ENCODE data around the gene ANO2. TPM values are rescaled to one million over a fixed set of nuclear protein-coding genes. Genes with fewer than 3 reads are reported as not detected.

ANO2 gene
- total RNA-seq, 1 donor from 2014 or later = 1.9 TPM

DNA sequence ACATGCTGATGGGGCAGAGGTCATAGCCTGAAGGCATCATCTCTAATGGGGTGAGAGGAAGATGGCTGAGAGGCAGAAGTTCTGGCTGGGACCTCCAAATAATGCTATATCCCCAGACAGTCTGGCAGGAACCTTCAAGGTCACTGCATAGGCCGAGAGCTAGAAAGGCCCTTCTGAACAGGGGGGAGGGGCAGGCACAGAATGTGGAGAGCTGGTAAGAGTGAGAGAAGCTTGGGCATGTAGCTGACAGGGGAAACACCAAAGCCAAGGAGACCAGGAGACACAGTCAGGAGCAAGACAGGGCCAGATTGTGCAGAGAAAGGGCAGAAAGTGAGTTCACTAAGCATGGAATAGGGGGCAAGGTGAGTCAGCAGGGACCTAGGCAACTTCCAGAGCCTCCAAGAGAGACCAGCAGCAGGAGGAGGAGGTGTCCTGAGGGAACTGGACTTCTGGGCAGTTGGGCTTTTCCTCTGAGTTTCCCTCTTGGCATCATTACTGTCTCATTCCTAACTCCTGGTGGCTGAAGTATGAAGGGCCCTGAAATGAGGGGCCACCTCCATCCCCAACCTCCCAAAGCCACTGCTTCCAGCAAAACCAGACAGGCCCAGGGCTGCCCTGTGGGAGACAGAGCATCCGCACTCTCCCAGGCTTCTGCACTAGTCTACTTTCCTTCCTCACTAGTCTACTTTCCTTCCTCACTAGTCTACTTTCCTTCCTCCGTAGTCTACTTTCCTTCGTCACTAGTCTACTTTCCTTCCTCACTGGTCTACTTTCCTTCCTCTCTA is 17.1 kb downstream of the ANO2 start:
- peaks cover 29% of the 10 kb centered on the region for H3K27me3 Mint-ChIP-seq (ENCODE audit: low read depth)
- no peak for DNase-seq (ENCODE audit: low read depth, low spot score)

GRCh38 chr12:5925646-5926045 is 19.4 kb downstream of the ANO2 start:
- H3K4me3 Mint-ChIP-seq = no peak overlapping the region
- H3K27me3 Mint-ChIP-seq (ENCODE audit: low read depth) = peaks cover 19% of the 10 kb centered on the region
- peaks cover 4% of the 10 kb centered on the region for H3K4me1 Mint-ChIP-seq
- H3K9me3 Mint-ChIP-seq = no peaks in the 10 kb centered on the region
- no peak for DNase-seq (ENCODE audit: low read depth, low spot score)
- H3K27ac Mint-ChIP-seq (ENCODE audit: unreplicated experiment) = no peak overlapping the region
- TF ChIP-seq, protein P1, sequence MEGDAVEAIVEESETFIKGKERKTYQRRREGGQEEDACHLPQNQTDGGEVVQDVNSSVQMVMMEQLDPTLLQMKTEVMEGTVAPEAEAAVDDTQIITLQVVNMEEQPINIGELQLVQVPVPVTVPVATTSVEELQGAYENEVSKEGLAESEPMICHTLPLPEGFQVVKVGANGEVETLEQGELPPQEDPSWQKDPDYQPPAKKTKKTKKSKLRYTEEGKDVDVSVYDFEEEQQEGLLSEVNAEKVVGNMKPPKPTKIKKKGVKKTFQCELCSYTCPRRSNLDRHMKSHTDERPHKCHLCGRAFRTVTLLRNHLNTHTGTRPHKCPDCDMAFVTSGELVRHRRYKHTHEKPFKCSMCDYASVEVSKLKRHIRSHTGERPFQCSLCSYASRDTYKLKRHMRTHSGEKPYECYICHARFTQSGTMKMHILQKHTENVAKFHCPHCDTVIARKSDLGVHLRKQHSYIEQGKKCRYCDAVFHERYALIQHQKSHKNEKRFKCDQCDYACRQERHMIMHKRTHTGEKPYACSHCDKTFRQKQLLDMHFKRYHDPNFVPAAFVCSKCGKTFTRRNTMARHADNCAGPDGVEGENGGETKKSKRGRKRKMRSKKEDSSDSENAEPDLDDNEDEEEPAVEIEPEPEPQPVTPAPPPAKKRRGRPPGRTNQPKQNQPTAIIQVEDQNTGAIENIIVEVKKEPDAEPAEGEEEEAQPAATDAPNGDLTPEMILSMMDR (conservative IDR thresholded peaks at IDR 0.05) = no peak
- no peaks in the 10 kb centered on the region for H3K36me3 Mint-ChIP-seq (ENCODE audit: low read depth)

More for the DNA sequence above, 17.1 kb downstream of the ANO2 start:
- H3K27ac Mint-ChIP-seq (ENCODE audit: unreplicated experiment) = no peak overlapping the region
- peaks cover 4% of the 10 kb centered on the region for H3K4me1 Mint-ChIP-seq
- TF ChIP-seq, protein P1 (conservative IDR thresholded peaks at IDR 0.05) = no peak
- H3K4me3 Mint-ChIP-seq = no peak overlapping the region
- H3K36me3 Mint-ChIP-seq (ENCODE audit: low read depth) = no peaks in the 10 kb centered on the region
- no peaks in the 10 kb centered on the region for H3K9me3 Mint-ChIP-seq

DNA sequence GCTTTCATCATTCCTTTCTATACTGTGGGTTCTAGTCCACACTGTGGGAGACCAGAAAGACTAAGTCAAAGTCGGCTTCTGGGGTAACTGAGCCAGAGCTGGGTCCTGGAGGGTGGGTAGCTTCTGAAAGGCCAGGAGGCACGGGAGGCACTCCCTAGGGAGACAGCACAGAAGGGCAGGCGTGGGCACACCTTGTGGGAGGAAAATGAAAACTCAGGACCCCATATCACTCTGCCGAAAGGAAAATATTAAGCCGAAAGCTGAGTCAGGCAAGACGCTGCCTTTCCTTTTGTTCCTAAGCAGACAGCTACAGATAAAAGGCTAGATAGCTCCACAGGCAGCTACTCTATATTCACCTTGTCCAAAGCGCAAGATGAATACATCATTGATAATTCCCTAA is 20.7 kb downstream of the ANO2 start:
- DNase-seq (ENCODE audit: low read depth, low spot score) = no peak
- no peak overlapping the region for H3K27ac Mint-ChIP-seq (ENCODE audit: unreplicated experiment)
- H3K4me1 Mint-ChIP-seq = peaks cover 4% of the 10 kb centered on the region

GRCh38 chr12:5923751-5924150 is 21.3 kb downstream of the ANO2 start:
- no peaks in the 10 kb centered on the region for H3K9me3 Mint-ChIP-seq
- H3K4me3 Mint-ChIP-seq = no peak overlapping the region
- peaks cover 14% of the 10 kb centered on the region for H3K27me3 Mint-ChIP-seq (ENCODE audit: low read depth)
- TF ChIP-seq, protein P1 (conservative IDR thresholded peaks at IDR 0.05) = no peak
- DNase-seq (ENCODE audit: low read depth, low spot score) = no peak
- H3K27ac Mint-ChIP-seq (ENCODE audit: unreplicated experiment) = no peak overlapping the region
- H3K36me3 Mint-ChIP-seq (ENCODE audit: low read depth) = no peaks in the 10 kb centered on the region
- H3K4me1 Mint-ChIP-seq = peaks cover 4% of the 10 kb centered on the region

More for the DNA sequence above, 20.7 kb downstream of the ANO2 start:
- H3K4me3 Mint-ChIP-seq = no peak overlapping the region
- no peaks in the 10 kb centered on the region for H3K36me3 Mint-ChIP-seq (ENCODE audit: low read depth)
- no peaks in the 10 kb centered on the region for H3K9me3 Mint-ChIP-seq
- TF ChIP-seq, protein P1 (conservative IDR thresholded peaks at IDR 0.05) = no peak
- H3K27me3 Mint-ChIP-seq (ENCODE audit: low read depth) = peaks cover 14% of the 10 kb centered on the region

DNA sequence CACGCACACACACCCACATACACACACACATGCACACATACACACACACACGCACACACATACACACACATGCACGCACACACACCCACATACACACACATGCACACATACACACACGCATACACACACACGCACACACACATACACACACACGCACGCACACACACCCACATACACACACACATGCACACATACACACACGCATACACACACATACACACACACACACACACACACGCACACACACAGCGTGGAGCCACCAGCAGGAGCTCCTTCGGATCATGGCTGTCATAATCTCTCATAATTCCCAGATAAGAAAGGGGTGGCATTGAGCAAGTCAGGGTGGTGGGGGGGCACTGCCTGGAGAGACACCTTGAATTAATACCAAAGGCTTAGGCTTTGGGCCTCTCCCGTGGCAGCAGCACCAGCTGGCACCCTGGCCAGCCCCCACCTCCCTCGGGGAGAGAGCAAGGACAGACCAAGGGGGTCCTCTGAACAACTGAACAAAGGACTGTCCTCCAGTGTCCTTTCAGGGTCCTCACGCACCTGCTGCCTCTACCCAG is 21.9 kb downstream of the ANO2 start:
- Mint-ChIP-seq H3K27me3 (ENCODE audit: low read depth) (peaks cover 14% of the 10 kb centered on the region), H3K4me1 (peaks cover 4% of the 10 kb centered on the region), H3K36me3 (ENCODE audit: low read depth) (no peaks in the 10 kb centered on the region), H3K9me3 (no peaks in the 10 kb centered on the region), H3K27ac (ENCODE audit: unreplicated experiment) (no peak overlapping the region), H3K4me3 (no peak overlapping the region)
- no peak for DNase-seq (ENCODE audit: low read depth, low spot score)
- TF ChIP-seq, protein P1 (conservative IDR thresholded peaks at IDR 0.05) = no peak

All from neural crest cell (in vitro differentiated cells).